Measurements from ENCODE around the gene RAD51. TPM values are rescaled to one million over a fixed set of nuclear protein-coding genes. Genes with fewer than 3 reads are reported as not detected.

RAD51 gene
- total and polyA plus RNA-seq, 9 of the 15 experiments (the other 6 are each of a cell fraction or from before 2014, with no cell fraction given), result 16.0 to 63.8 (median 34.6) TPM

DNA sequence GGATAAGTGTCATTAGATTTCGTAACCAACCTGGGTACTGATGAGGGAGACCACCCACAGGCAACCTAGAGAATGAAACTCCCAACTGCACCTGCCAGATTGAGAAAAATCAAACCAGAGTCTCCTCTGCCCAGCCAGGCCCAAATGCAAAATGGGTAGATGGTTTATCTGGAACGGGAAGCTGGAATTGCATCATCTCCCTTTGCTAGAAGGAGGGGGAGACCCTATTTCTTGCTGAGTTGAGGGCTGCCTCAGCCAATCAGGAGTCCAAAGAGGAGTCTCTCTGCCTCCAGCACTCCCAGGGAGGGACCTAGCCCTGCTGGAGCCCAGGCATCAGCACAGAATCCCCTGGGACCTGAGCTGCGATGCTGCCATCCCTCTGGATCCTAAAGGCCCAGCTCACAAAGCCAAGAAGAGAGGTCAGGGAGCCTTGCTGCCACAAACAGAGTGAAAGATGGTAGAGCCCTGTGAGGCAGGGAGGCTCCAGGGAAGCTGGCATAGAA, 52.0 kb downstream of the RAD51 start (continued):
- no peak for TF ChIP-seq FOXP1 (CRISPR knock-in tag; IDR thresholded peaks at IDR 0.05)
- TF ChIP-seq CEBPB (tag; IDR thresholded peaks at IDR 0.05), result peak; percentile 96
- TF ChIP-seq, protein P1, sequence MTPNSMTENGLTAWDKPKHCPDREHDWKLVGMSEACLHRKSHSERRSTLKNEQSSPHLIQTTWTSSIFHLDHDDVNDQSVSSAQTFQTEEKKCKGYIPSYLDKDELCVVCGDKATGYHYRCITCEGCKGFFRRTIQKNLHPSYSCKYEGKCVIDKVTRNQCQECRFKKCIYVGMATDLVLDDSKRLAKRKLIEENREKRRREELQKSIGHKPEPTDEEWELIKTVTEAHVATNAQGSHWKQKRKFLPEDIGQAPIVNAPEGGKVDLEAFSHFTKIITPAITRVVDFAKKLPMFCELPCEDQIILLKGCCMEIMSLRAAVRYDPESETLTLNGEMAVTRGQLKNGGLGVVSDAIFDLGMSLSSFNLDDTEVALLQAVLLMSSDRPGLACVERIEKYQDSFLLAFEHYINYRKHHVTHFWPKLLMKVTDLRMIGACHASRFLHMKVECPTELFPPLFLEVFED (CRISPR knock-in tag; conservative IDR thresholded peaks at IDR 0.05), result no peak
- TF ChIP-seq TBP (optimal IDR thresholded peaks at IDR 0.05; ENCODE audit: low read depth, low read length), result no peak
- TF ChIP-seq, protein P2, sequence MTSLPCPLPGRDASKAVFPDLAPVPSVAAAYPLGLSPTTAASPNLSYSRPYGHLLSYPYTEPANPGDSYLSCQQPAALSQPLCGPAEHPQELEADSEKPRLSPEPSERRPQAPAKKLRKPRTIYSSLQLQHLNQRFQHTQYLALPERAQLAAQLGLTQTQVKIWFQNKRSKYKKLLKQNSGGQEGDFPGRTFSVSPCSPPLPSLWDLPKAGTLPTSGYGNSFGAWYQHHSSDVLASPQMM (CRISPR knock-in tag; IDR thresholded peaks at IDR 0.05), result no peak
- TF ChIP-seq HDAC1 (IDR thresholded peaks at IDR 0.05), result no peak
- TF ChIP-seq, protein P3, sequence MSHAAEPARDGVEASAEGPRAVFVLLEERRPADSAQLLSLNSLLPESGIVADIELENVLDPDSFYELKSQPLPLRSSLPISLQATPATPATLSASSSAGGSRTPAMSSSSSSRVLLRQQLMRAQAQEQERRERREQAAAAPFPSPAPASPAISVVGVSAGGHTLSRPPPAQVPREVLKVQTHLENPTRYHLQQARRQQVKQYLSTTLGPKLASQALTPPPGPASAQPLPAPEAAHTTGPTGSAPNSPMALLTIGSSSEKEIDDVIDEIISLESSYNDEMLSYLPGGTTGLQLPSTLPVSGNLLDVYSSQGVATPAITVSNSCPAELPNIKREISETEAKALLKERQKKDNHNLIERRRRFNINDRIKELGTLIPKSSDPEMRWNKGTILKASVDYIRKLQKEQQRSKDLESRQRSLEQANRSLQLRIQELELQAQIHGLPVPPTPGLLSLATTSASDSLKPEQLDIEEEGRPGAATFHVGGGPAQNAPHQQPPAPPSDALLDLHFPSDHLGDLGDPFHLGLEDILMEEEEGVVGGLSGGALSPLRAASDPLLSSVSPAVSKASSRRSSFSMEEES (CRISPR knock-in tag; IDR thresholded peaks at IDR 0.05), result no peak
- TF ChIP-seq GATAD2B (IDR thresholded peaks at IDR 0.05; ENCODE audit: borderline replicate concordance), result no peak
- no peak for TF ChIP-seq SRSF7 (optimal IDR thresholded peaks at IDR 0.05; ENCODE audit: low read depth, low read length)
- no peak for TF ChIP-seq CREM (IDR thresholded peaks at IDR 0.05; ENCODE audit: low read depth)
- no peak for TF ChIP-seq ZNF445 (CRISPR knock-in tag; IDR thresholded peaks at IDR 0.05; ENCODE audit: low read depth)
- TF ChIP-seq, protein P4, sequence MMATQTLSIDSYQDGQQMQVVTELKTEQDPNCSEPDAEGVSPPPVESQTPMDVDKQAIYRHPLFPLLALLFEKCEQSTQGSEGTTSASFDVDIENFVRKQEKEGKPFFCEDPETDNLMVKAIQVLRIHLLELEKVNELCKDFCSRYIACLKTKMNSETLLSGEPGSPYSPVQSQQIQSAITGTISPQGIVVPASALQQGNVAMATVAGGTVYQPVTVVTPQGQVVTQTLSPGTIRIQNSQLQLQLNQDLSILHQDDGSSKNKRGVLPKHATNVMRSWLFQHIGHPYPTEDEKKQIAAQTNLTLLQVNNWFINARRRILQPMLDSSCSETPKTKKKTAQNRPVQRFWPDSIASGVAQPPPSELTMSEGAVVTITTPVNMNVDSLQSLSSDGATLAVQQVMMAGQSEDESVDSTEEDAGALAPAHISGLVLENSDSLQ (IDR thresholded peaks at IDR 0.05), result peak; percentile 43; the same call in 1 of the 2 replicates
- TF ChIP-seq, protein P5, sequence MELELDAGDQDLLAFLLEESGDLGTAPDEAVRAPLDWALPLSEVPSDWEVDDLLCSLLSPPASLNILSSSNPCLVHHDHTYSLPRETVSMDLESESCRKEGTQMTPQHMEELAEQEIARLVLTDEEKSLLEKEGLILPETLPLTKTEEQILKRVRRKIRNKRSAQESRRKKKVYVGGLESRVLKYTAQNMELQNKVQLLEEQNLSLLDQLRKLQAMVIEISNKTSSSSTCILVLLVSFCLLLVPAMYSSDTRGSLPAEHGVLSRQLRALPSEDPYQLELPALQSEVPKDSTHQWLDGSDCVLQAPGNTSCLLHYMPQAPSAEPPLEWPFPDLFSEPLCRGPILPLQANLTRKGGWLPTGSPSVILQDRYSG (tag; conservative IDR thresholded peaks at IDR 0.05; ENCODE audit: low read depth), result no peak
- no peak for TF ChIP-seq NFXL1 (CRISPR knock-in tag; IDR thresholded peaks at IDR 0.05)
- TF ChIP-seq, protein P6, sequence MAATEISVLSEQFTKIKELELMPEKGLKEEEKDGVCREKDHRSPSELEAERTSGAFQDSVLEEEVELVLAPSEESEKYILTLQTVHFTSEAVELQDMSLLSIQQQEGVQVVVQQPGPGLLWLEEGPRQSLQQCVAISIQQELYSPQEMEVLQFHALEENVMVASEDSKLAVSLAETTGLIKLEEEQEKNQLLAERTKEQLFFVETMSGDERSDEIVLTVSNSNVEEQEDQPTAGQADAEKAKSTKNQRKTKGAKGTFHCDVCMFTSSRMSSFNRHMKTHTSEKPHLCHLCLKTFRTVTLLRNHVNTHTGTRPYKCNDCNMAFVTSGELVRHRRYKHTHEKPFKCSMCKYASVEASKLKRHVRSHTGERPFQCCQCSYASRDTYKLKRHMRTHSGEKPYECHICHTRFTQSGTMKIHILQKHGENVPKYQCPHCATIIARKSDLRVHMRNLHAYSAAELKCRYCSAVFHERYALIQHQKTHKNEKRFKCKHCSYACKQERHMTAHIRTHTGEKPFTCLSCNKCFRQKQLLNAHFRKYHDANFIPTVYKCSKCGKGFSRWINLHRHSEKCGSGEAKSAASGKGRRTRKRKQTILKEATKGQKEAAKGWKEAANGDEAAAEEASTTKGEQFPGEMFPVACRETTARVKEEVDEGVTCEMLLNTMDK (IDR thresholded peaks at IDR 0.05; ENCODE audit: borderline replicate concordance, insufficient read depth, low read depth, low read length, poor library complexity, severe bottlenecking), result no peak
- TF ChIP-seq POLR2A (conservative IDR thresholded peaks at IDR 0.05), result no peak
- TF ChIP-seq, protein P7, sequence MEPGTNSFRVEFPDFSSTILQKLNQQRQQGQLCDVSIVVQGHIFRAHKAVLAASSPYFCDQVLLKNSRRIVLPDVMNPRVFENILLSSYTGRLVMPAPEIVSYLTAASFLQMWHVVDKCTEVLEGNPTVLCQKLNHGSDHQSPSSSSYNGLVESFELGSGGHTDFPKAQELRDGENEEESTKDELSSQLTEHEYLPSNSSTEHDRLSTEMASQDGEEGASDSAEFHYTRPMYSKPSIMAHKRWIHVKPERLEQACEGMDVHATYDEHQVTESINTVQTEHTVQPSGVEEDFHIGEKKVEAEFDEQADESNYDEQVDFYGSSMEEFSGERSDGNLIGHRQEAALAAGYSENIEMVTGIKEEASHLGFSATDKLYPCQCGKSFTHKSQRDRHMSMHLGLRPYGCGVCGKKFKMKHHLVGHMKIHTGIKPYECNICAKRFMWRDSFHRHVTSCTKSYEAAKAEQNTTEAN (CRISPR knock-in tag; IDR thresholded peaks at IDR 0.05), result no peak
- TF ChIP-seq CBX5 (IDR thresholded peaks at IDR 0.05; ENCODE audit: borderline replicate concordance, low read depth), result no peak
- TF ChIP-seq CTBP1 (IDR thresholded peaks at IDR 0.05; ENCODE audit: borderline replicate concordance), result peak; percentile 71; the same call in 1 of the 2 replicates
- no peak for TF ChIP-seq ZNF583 (CRISPR knock-in tag; IDR thresholded peaks at IDR 0.05)
- TF ChIP-seq KAT7 (CRISPR knock-in tag; IDR thresholded peaks at IDR 0.05; ENCODE audit: borderline replicate concordance), result no peak
